GM12864 (cell line): Measurements from ENCODE around the gene SAPCD2.

Experiments
- DNase-seq: peaks from one replicate; pipeline ENCODE4 v3.0.0-alpha.2; 2011; ENCODE audit warnings: low read depth
- H3K4me3 ChIP-seq: 2 replicates; pipeline ENCODE4 v1.5.1; 2011; ENCODE audit warnings: mild to moderate bottlenecking, low read depth, low read length, control low read depth
- CTCF ChIP-seq: IDR thresholded peaks from 2 replicates; pipeline ENCODE4 v1.5.1; 2011; ENCODE audit warnings: low read depth, mild to moderate bottlenecking, moderate library complexity, low read length, control low read depth, inconsistent platforms; ENCODE audit errors: missing control alignments

The SAPCD2 gene

GRCh38 chr9:137106662-137107250, 36.4 kb upstream of the SAPCD2 start:
- TF ChIP-seq CTCF = no peak
- no peak for DNase-seq
- H3K4me3 ChIP-seq = no peak overlapping the region

- no peak for TF ChIP-seq CTCF
- H3K4me3 ChIP-seq = no peak overlapping the region
- no peak for DNase-seq
Measured at GRCh38 chr9:137105814-137106661, 35.7 kb upstream of the SAPCD2 start.

GRCh38 chr9:137103206-137103999, 33.0 kb upstream of the SAPCD2 start:
- TF ChIP-seq CTCF = no peak
- no peak overlapping the region for H3K4me3 ChIP-seq
- DNase-seq = no peak

- DNase-seq = no peak
- no peak for TF ChIP-seq CTCF
- H3K4me3 ChIP-seq = no peak overlapping the region
Measured at GRCh38 chr9:137099231-137099630, 28.9 kb upstream of the SAPCD2 start.

- DNase-seq = no peak
- H3K4me3 ChIP-seq = no peak overlapping the region
- TF ChIP-seq CTCF = no peak
Measured at GRCh38 chr9:137097761-137098462, 27.6 kb upstream of the SAPCD2 start.

- no peak for DNase-seq
- H3K4me3 ChIP-seq = no peak overlapping the region
- TF ChIP-seq CTCF = no peak
Measured at GRCh38 chr9:137096785-137097546, 26.6 kb upstream of the SAPCD2 start.
